Activated CD4-positive, alpha-beta T cell treated with anti-CD3 and anti-CD28 coated beads, Interleukin-2, amount 50 U/mL, for 48 hours (primary cell): ENCODE data around the gene TEX53.

Experiments used
- DNase-seq, 2 experiments: peaks; one replicate each; pipeline ENCODE4 v3.0.0-alpha.2; 2020

TEX53 gene

DNA sequence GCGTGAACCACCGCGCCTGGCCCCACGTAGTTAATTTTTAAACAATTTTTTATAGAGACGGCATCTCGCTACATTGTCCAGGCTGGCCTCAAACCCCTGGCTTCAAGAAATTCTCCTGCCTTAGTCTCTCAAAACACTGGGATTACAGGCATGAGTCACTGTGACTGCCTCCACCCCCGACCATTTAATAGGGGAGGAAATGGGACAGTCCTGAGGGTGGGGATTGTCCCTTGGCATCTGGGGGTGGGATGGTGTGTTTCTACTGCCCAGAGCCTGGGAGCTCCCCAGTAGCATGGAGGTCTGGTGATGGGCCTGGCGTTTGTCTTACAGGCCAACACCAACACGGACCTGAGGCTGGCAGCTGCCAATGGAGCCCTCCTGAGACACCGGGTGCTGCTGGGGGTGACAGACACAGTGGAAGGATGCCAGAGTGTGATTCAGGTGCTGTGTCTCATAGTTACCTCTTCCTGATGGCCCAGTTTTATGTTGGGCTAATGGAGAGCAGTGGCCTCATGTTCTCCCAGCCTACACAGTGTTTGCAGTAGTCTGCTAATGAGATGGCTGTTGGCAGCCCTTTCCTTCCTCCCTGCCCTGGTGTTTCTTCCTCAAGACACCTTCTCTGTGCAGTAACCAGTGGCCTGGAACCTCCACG is 24.0 kb downstream of the TEX53 start:
- DNase-seq, result no peak

GRCh38 chr9:114631166-114631565 is 26.4 kb downstream of the TEX53 start:
- DNase-seq, result no peak

- DNase-seq, result no peak
These were observed 28.0 kb downstream of the TEX53 start for GRCh38 chr9:114629563-114630090.

- DNase-seq, result no peak
These were observed 30.1 kb downstream of the TEX53 start for GRCh38 chr9:114627553-114627952.

DNA sequence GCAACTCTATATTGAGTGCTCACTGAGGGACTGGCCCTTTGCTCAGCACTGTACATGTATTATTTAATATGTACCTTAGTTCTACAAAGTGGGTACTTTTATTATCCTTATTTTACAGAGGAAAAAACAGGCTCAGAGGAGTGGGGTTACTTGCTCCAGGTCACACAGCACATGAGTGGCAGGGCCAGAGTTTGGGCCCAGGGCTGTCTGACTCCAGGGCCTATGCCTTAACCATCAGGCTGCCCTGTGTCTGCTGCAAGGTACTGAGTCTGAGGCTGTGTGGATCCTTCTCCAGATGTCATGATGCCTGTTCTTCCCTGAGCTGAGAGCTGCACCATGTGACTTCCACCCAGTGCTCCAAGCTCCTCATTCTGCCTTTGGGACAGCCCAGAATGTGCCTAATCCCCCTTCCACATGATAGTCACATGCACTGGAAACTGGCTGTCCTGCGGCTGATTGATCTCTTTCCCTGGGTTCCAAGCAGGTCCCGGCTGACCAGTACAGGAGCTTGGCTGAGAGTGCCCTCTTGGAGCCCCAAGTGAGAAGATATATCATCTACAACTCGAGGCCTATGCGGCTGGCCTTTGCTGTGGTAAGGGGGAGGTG is 31.1 kb downstream of the TEX53 start:
- DNase-seq, result no peak

DNA sequence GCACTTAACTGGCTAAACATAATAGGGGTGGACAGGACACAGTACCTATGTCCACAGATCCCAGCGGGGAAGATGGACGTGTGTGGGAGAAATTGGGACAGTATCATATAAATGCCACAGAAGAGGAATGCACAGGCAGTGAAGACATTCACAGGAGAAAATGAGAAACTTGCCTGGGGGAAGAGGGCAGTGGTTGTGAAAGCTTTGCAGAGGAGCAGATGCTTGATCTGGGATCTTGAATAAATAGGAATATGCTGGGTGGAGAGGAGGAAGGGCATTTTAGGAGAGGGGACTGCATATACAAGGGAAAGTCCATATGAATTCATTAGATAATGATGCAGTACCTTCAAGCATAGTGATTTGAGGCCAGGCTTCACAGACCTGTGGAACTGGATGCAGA is 32.9 kb downstream of the TEX53 start:
- DNase-seq, result no peak

- DNase-seq, result no peak
These were observed 35.5 kb downstream of the TEX53 start for GRCh38 chr9:114621975-114622609.

DNA sequence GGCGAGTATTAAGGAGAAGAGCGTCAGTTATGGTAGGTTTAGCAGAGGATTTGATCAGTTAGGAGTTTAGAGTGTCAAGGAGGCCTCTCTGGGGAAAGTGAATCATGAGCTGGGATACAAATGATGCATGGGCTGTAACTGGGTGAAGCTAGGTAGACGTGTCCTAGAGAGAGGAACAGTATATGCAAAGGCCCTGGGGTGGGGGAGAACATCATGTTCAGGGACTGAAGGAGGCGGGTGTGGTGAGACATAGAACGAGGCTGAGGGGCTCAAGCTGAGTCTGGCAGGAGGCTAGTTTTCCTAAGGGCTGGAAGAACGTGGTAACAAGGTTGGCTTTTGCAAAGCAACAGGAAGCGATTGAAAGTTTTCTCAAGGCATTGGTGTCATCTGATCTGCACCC is 36.0 kb downstream of the TEX53 start:
- DNase-seq, result no peak

- DNase-seq, result no peak
These were observed 38.3 kb downstream of the TEX53 start for GRCh38 chr9:114619191-114619761.

- DNase-seq, result no peak
These were observed 40.7 kb downstream of the TEX53 start for GRCh38 chr9:114616684-114617520.

GRCh38 chr9:114614373-114614772 is 43.2 kb downstream of the TEX53 start:
- DNase-seq, result no peak

GRCh38 chr9:114613919-114614318 is 43.7 kb downstream of the TEX53 start:
- DNase-seq, result no peak

DNA sequence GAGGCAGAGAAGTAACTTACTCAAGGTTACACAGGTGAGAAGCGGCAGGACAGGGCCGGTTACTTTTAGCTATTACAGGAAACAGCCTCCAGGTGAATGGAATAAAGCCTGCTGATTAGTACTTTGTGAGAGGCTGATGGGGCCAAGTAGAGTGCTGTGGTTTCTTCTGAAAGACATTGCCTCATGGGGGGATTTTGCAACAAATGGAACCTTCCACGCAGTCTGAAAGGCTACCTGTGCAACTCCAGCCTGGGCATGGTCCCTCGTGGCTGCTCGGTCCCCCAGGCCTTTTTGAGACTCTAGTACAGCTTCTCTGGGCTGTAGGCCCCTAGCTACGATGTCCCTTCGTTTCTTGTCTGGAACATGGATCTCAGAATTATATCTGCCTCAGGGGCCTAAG is 44.5 kb downstream of the TEX53 start:
- DNase-seq, result no peak

DNA sequence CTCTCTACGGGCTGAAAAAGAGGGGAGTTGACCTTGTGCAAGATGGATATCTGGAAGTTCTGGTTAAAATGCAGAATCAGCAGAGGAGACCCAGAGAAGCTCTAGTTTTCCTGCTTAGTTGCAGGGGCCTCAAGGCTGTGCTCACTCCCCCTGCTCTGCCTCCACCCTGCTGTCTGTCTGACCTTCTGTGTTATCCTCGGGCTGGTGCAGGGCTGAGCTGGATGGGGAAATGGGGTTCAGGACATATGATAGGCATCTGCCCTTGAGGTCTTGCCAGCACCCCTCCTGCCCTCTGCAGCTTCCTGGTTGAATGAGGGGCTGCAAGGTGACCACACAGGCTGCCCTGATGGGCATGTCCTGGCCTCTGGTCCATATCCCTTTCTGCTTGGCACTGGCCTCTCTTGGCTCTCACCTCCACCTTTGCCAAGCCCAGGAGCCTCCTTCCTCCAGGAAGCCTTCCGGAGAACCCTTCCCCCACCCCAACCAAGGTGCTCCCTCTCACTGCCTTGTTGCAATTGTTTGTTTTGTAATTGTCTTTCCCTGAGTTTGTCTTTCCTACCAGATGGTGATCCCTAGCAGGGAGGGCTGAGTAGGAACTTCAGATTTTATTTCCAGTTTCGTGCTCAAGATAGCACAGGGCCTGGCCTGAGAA is 45.2 kb downstream of the TEX53 start:
- DNase-seq, result peak in 1 of 2 experiments; percentile 9

GRCh38 chr9:114611516-114612271 is 45.9 kb downstream of the TEX53 start:
- peak; percentile 43 to 57 for DNase-seq

DNA sequence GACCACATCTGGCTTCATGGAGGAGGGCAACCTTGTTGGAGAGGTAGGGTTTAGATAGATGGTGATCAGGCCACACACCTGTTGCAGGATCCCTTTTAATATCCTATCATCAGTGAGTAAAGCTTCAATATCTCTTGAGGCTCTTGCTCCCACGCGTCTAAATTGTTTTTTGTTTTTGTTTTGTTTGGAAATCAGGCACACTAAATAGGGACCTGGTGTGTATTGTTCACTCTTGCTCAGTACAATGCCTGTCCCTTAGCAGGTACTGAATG is 49.1 kb downstream of the TEX53 start:
- no peak for DNase-seq

DNA sequence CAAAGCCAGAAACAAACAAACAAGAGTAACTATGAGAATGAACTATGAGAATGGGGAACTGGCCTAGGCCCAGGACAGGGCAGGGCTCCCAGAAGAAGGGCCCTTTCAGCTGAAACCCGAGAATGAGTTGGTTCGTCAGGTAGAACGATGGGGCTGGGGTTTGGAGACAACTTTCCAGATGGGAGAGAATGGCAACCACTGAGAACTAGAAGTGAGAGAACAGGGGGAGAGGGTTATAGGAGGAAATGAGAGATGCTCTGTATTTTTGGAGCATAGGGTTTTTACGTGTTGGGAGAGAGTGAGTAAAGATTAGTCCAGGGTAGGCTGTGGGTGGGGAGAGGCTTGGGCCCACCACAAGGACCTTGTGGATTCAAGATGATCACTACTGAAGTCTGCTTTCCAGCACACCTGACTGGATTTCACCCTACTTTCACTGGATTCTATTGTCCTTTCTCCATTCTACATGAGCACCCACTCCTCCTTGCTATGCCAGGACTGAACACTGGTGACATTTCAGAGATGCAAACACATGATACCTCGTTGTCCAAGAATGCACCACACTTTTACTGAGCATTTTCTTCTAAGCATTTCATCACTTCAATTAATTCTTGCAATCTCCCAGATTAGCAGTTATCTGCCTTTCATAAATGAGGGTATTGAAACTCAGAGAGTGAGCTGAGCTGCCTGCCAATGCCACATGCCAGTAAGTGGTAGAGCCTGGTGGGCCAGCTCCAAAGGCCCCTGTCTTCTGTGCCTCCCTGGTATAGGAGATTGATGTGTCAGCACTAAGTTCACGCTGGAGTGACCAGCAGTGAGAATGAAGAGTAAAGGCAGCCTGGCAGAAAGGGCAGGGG is 49.7 kb downstream of the TEX53 start:
- no peak for DNase-seq

- no peak for DNase-seq
These were observed 50.9 kb downstream of the TEX53 start for GRCh38 chr9:114606597-114607207.
